Liver (tissue), 3 donors: ENCODE measurements around the gene MRC2.

Source experiments
- RAD21 ChIP-seq, 2 donors: IDR thresholded peaks; 2 replicates each; pipeline ENCODE4 v1.6.1; 2016; ENCODE audit warnings: antibody characterized with exemption in 2 of 2, mild to moderate bottlenecking in 2 of 2
- RXRA ChIP-seq, 2 donors: IDR thresholded peaks; 2 replicates each; pipeline ENCODE4 v1.6.1; 2017 to 2018; ENCODE audit warnings: antibody characterized with exemption in 2 of 2, mild to moderate bottlenecking in 1 of 2
- TF ChIP-seq, protein P1 (sequence below): fragments of 150-350 bp; IDR thresholded peaks from 2 replicates; pipeline ENCODE4 v1.5.1; 2017; ENCODE audit warnings: improper control_type of control experiment, low read depth, low read length; ENCODE audit not compliant: missing input control
- TF ChIP-seq, protein P2 (sequence below): IDR thresholded peaks from 2 replicates; pipeline ENCODE4 v1.6.1; 2016; ENCODE audit warnings: antibody characterized with exemption
- TF ChIP-seq, protein P3 (sequence below): IDR thresholded peaks from 2 replicates; pipeline ENCODE4 v1.6.1; 2016; ENCODE audit warnings: antibody characterized with exemption
- TF ChIP-seq, protein P4 (sequence below): IDR thresholded peaks from 2 replicates; pipeline ENCODE4 v1.6.1; 2016; ENCODE audit warnings: antibody characterized with exemption, mild to moderate bottlenecking
- donor health status: healthy.
- donor health status: healthy.

DNA sequence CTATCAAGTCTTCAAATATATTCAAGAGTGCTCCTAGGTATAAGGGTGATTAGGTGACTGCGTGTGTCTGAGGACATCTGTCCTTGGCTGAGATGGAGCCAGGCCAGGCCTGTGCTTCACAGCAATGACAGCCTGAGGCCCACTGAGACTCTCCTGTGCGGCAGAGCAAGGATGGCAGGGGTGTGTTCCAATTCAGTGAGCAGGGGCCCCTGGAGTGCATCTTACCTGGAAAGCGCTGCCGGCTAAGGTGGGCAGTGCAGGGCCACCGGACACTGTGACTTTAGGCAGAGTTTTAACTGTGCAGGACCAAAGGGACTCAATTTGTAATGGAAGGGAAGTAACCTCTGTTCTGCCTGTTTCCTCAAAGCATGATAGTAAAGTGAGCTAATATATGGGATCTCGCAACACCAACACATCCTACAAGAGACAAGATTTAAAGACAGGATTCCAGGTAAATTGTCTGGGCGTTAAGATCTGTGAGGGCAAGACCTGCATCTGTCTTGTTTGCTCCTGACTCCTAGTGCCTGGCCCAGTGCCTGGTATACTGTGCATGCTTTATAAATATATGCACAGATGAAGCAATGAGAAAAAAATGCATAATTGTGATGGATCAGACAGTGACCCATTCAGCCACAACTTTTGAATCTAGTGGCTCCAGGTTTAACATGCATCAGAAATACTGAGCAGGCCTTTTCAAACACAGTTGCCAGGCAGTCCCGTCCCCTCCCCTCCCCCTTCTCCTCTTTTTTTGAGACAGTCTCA lies 86.7 kb downstream of the MRC2 start:
- TF ChIP-seq, protein P1, sequence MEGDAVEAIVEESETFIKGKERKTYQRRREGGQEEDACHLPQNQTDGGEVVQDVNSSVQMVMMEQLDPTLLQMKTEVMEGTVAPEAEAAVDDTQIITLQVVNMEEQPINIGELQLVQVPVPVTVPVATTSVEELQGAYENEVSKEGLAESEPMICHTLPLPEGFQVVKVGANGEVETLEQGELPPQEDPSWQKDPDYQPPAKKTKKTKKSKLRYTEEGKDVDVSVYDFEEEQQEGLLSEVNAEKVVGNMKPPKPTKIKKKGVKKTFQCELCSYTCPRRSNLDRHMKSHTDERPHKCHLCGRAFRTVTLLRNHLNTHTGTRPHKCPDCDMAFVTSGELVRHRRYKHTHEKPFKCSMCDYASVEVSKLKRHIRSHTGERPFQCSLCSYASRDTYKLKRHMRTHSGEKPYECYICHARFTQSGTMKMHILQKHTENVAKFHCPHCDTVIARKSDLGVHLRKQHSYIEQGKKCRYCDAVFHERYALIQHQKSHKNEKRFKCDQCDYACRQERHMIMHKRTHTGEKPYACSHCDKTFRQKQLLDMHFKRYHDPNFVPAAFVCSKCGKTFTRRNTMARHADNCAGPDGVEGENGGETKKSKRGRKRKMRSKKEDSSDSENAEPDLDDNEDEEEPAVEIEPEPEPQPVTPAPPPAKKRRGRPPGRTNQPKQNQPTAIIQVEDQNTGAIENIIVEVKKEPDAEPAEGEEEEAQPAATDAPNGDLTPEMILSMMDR: no peak
- TF ChIP-seq RXRA (IDR thresholded peaks at IDR 0.05) (no peak), RAD21 (IDR thresholded peaks at IDR 0.05) (no peak)
- TF ChIP-seq, protein P2, sequence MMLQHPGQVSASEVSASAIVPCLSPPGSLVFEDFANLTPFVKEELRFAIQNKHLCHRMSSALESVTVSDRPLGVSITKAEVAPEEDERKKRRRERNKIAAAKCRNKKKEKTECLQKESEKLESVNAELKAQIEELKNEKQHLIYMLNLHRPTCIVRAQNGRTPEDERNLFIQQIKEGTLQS: no peak
- TF ChIP-seq, protein P3, sequence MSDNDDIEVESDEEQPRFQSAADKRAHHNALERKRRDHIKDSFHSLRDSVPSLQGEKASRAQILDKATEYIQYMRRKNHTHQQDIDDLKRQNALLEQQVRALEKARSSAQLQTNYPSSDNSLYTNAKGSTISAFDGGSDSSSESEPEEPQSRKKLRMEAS: no peak
- TF ChIP-seq, protein P4, sequence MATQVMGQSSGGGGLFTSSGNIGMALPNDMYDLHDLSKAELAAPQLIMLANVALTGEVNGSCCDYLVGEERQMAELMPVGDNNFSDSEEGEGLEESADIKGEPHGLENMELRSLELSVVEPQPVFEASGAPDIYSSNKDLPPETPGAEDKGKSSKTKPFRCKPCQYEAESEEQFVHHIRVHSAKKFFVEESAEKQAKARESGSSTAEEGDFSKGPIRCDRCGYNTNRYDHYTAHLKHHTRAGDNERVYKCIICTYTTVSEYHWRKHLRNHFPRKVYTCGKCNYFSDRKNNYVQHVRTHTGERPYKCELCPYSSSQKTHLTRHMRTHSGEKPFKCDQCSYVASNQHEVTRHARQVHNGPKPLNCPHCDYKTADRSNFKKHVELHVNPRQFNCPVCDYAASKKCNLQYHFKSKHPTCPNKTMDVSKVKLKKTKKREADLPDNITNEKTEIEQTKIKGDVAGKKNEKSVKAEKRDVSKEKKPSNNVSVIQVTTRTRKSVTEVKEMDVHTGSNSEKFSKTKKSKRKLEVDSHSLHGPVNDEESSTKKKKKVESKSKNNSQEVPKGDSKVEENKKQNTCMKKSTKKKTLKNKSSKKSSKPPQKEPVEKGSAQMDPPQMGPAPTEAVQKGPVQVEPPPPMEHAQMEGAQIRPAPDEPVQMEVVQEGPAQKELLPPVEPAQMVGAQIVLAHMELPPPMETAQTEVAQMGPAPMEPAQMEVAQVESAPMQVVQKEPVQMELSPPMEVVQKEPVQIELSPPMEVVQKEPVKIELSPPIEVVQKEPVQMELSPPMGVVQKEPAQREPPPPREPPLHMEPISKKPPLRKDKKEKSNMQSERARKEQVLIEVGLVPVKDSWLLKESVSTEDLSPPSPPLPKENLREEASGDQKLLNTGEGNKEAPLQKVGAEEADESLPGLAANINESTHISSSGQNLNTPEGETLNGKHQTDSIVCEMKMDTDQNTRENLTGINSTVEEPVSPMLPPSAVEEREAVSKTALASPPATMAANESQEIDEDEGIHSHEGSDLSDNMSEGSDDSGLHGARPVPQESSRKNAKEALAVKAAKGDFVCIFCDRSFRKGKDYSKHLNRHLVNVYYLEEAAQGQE: no peak
